ENCODE measurements around the gene CHN2.
"Not testable (repeated sequence)": the region's sequence is repeated elsewhere in the genome, so short reads cannot be mapped to it uniquely, and the experiment has no call there.

CHN2 gene

DNA sequence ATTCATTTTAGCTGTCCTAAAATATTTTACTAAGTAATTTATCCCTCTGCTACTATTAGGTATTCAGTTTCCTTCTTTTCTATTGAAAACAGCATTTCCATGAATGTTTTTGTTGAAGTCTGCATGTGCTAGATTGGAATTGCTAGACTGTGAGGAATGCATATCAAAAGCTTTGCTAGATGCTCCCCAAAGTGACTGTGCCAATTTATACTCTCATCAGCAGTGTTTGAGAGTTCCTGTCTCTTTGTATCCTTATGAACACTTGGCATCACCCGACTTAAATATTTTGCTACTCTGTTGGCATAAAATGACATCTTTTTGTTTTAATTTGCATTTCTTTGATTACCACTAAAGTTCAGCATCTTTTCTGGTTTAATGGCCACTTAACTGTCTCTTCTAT lies 324.0 kb downstream of the CHN2 start:
- no peak overlapping the region for H3K4me3 ChIP-seq (ENCODE audit: low read depth, low read length)
- no peak for DNase-seq (ENCODE audit: low read depth)
- TF ChIP-seq, protein P1, sequence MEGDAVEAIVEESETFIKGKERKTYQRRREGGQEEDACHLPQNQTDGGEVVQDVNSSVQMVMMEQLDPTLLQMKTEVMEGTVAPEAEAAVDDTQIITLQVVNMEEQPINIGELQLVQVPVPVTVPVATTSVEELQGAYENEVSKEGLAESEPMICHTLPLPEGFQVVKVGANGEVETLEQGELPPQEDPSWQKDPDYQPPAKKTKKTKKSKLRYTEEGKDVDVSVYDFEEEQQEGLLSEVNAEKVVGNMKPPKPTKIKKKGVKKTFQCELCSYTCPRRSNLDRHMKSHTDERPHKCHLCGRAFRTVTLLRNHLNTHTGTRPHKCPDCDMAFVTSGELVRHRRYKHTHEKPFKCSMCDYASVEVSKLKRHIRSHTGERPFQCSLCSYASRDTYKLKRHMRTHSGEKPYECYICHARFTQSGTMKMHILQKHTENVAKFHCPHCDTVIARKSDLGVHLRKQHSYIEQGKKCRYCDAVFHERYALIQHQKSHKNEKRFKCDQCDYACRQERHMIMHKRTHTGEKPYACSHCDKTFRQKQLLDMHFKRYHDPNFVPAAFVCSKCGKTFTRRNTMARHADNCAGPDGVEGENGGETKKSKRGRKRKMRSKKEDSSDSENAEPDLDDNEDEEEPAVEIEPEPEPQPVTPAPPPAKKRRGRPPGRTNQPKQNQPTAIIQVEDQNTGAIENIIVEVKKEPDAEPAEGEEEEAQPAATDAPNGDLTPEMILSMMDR (IDR thresholded peaks at IDR 0.05; ENCODE audit: control insufficient read depth, extremely low read depth, insufficient read depth) = no peak

DNA sequence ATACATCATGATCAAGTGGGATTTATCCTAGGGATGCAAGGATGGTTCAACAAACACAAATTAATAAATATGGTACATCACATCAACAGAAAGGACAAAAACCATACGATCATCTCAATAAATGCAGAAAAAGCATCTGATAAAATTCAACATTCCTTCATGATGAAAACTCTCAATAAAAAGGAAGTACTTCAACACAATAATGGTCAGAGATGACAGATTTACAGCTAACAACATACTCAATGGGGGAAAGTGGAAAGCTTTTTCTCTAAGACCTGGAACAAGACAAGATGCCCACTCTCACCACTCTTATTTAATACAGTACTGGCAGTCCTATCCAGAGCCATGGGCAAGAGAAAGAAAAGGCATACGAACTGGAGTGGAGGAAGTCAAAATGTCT lies 329.2 kb downstream of the CHN2 start:
- TF ChIP-seq, protein P1 (IDR thresholded peaks at IDR 0.05; ENCODE audit: control insufficient read depth, extremely low read depth, insufficient read depth) = no peak
- no peak overlapping the region for H3K4me3 ChIP-seq (ENCODE audit: low read depth, low read length)
- DNase-seq (ENCODE audit: low read depth) = no peak

DNA sequence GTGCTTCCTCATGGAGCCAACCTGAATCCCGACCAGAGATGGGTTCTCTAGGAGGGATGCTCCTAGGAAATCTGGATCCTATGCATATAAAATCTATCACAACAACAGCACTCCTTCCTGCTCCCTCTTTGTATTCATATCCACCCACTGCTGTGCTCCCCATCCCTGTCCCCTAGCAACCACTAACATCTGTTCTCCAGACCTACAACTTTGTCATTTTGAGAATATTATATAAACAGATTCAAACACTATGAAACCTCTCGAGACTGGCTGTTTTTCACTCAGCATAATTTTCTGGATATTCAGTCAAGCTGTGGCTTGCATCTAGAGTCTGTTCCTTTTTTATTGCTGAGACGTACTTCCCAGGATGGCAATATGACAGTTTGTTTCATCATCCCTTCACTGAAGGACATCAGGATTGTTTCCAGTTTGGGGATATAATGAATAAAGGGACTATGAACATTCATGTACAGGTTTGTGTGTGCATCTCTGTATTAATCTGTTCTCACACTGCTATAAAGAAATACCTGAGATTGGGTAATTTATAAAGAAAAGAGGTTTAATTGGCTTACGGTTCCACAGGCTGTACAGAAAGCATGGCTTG lies 333.0 kb downstream of the CHN2 start:
- H3K4me3 ChIP-seq (ENCODE audit: low read depth, low read length) = no peak overlapping the region
- TF ChIP-seq, protein P1 (IDR thresholded peaks at IDR 0.05; ENCODE audit: control insufficient read depth, extremely low read depth, insufficient read depth) = no peak
- DNase-seq (ENCODE audit: low read depth) = no peak

DNA sequence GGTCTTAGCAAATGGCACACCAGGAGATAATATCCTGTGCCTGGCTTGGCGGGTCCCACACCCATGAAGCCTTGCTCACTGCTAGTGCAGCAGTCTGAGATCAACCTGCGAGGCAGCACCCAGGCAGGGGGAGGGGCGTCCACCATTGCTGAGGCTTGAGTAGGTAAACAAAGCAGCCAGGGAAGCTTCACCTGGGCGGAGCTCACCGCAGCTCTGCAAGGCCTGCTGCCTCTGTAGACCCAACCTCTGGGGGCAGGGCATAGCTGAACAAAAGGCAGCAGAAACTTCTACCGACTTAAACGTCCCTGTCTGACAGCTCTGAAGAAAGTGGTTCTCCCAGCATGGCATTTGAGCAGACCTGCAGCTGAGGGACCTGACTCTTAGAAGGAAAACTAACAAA lies 334.0 kb downstream of the CHN2 start:
- not testable (repeated sequence) for H3K4me3 ChIP-seq (ENCODE audit: low read depth, low read length); DNase-seq (ENCODE audit: low read depth)

Measured in LNCaP clone FGC (cell line).